Glutamatergic neuron (in vitro differentiated cells): Measurements from ENCODE around the gene CPXM1. TPM values are rescaled to one million over a fixed set of nuclear protein-coding genes. Genes with fewer than 3 reads are reported as not detected.

ENCODE experiments used
- DNase-seq: peaks from one replicate; pipeline ENCODE4 v3.0.0; 2022
- H3K27ac Mint-ChIP-seq: one replicate; pipeline ENCODE4 v1.8.0; 2020; ENCODE audit warnings: mild to moderate bottlenecking, mixed read lengths, inconsistent platforms; ENCODE audit not compliant: unreplicated experiment
- H3K27me3 Mint-ChIP-seq: one replicate; pipeline ENCODE4 v1.8.0; 2020; ENCODE audit warnings: mild to moderate bottlenecking, moderate library complexity, mixed read lengths, inconsistent platforms; ENCODE audit not compliant: unreplicated experiment
- H3K36me3 Mint-ChIP-seq: one replicate; pipeline ENCODE4 v1.8.0; 2020; ENCODE audit warnings: mild to moderate bottlenecking, mixed read lengths, inconsistent platforms; ENCODE audit not compliant: unreplicated experiment
- H3K4me1 Mint-ChIP-seq: one replicate; pipeline ENCODE4 v1.8.0; 2020; ENCODE audit warnings: mild to moderate bottlenecking, low read depth, mixed read lengths, inconsistent platforms; ENCODE audit not compliant: unreplicated experiment
- H3K4me3 Mint-ChIP-seq: one replicate; pipeline ENCODE4 v1.8.0; 2020; ENCODE audit warnings: mild to moderate bottlenecking, mixed read lengths, inconsistent platforms; ENCODE audit not compliant: unreplicated experiment
- H3K9me3 Mint-ChIP-seq: one replicate; pipeline ENCODE4 v1.8.0; 2020; ENCODE audit warnings: mild to moderate bottlenecking, moderate library complexity, mixed read lengths, inconsistent platforms; ENCODE audit not compliant: unreplicated experiment
- total RNA-seq: library from RNA; stranded (reverse); fragmentation: NEBNext Ultra II Directional; extraction: Animal tissue kit (Norgen Biotek cat#: 25700); gene quantifications from one replicate; pipeline ENCODE4 v1.2.1, GENCODE V29; 2021; ENCODE audit not compliant: unreplicated experiment
- TF ChIP-seq, protein P1 (sequence below): fragments of 200-600 bp; sonication (generic); IDR thresholded peaks from one replicate; pipeline ENCODE4 v1.5.0; 2021; ENCODE audit not compliant: partially characterized antibody, unreplicated experiment

CPXM1 gene
- total RNA-seq, 1 donor from 2014 or later: 28.1 TPM

DNA sequence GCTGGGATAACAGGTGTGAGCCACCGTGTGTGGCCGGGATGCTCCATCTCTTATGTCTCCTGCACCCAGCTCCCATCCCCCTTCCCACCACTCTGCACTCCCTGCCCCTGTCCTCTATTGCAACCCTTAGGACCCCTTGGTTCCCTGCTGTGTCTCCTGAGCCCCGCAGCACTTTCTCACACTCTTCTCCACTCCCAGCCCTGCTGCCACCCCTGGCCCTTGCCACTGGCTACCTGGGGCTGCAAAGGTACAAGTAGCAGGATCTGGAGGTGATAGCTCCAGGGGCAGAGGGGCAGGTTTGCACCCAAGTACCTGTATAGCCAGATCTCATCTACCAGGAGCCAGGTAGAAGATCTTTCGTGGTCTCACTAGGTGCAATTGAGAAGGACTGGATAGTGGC lies 6.6 kb upstream of the CPXM1 start:
- TF ChIP-seq, protein P1, sequence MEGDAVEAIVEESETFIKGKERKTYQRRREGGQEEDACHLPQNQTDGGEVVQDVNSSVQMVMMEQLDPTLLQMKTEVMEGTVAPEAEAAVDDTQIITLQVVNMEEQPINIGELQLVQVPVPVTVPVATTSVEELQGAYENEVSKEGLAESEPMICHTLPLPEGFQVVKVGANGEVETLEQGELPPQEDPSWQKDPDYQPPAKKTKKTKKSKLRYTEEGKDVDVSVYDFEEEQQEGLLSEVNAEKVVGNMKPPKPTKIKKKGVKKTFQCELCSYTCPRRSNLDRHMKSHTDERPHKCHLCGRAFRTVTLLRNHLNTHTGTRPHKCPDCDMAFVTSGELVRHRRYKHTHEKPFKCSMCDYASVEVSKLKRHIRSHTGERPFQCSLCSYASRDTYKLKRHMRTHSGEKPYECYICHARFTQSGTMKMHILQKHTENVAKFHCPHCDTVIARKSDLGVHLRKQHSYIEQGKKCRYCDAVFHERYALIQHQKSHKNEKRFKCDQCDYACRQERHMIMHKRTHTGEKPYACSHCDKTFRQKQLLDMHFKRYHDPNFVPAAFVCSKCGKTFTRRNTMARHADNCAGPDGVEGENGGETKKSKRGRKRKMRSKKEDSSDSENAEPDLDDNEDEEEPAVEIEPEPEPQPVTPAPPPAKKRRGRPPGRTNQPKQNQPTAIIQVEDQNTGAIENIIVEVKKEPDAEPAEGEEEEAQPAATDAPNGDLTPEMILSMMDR: no peak
- DNase-seq: no peak
- Mint-ChIP-seq H3K9me3 (peaks cover 5% of the 10 kb centered on the region), H3K4me3 (no peak overlapping the region), H3K36me3 (peaks cover 26% of the 10 kb centered on the region), H3K4me1 (no peaks in the 10 kb centered on the region), H3K27ac (no peak overlapping the region), H3K27me3 (peaks cover 18% of the 10 kb centered on the region)

GRCh38 chr20:2806351-2806701 lies 5.9 kb upstream of the CPXM1 start:
- Mint-ChIP-seq H3K4me1 (no peaks in the 10 kb centered on the region), H3K27me3 (peaks cover 23% of the 10 kb centered on the region), H3K27ac (no peak overlapping the region), H3K9me3 (peaks cover 4% of the 10 kb centered on the region), H3K4me3 (peak overlapping the region; percentile 0), H3K36me3 (peaks cover 19% of the 10 kb centered on the region)
- TF ChIP-seq, protein P1: no peak
- no peak for DNase-seq

GRCh38 chr20:2805689-2806350 lies 5.4 kb upstream of the CPXM1 start:
- no peak overlapping the region for H3K27ac Mint-ChIP-seq
- DNase-seq: no peak
- peaks cover 15% of the 10 kb centered on the region for H3K36me3 Mint-ChIP-seq
- peaks cover 5% of the 10 kb centered on the region for H3K9me3 Mint-ChIP-seq
- H3K27me3 Mint-ChIP-seq: peaks cover 28% of the 10 kb centered on the region
- H3K4me3 Mint-ChIP-seq: peak overlapping the region; percentile 0
- TF ChIP-seq, protein P1: no peak
- peaks cover under 1% of the 10 kb centered on the region for H3K4me1 Mint-ChIP-seq

- Mint-ChIP-seq H3K4me1 (peaks cover 3% of the 10 kb centered on the region), H3K4me3 (no peak overlapping the region), H3K27me3 (peaks cover 31% of the 10 kb centered on the region), H3K27ac (no peak overlapping the region), H3K36me3 (peaks cover 15% of the 10 kb centered on the region), H3K9me3 (peaks cover 7% of the 10 kb centered on the region)
- TF ChIP-seq, protein P1: no peak
- peak; percentile 68 for DNase-seq
These were observed 4.6 kb upstream of the CPXM1 start for GRCh38 chr20:2804852-2805688.
